ENCODE measurements around the gene CCNQ. TPM values are rescaled to one million over a fixed set of nuclear protein-coding genes. Genes with fewer than 3 reads are reported as not detected.

CCNQ gene
- total and polyA plus RNA-seq, 2 donors (not counting 3 experiments of a cell fraction or from before 2014, with no cell fraction given): 21.3 to 37.0 TPM

- no TSS peak for BruUV-seq (replicated peaks)
- TF ChIP-seq CTCF (IDR thresholded peaks at IDR 0.05; ENCODE audit: extremely low read depth in 1 of 2, insufficient read depth in 1 of 2, low read depth in 1 of 2, low read length in 2 of 2): peak; percentile 24 to 63
- no peak for TF ChIP-seq POLR2AphosphoS5 (IDR thresholded peaks at IDR 0.05; ENCODE audit: insufficient read depth, low read depth, low read length)
- H3K27me3 ChIP-seq (ENCODE audit: control insufficient read depth in 2 of 2, insufficient read depth in 2 of 2, low read length in 2 of 2): peaks cover 2 to 5% of the 10 kb centered on the region in 2 experiments
- H3K27ac ChIP-seq (ENCODE audit: insufficient read depth, low read depth, low read length): no peak overlapping the region
- no peak overlapping the region for H2AFZ ChIP-seq (ENCODE audit: low read depth, low read length)
- FAIRE-seq (no peak), DNase-seq (ENCODE audit: low read depth, low spot score) (peak; percentile 30)
- CTCF ChIA-PET: interaction anchor here (0.8 to 2.1 kb wide), 3 partner anchors 9 to 32 kb away, joined by 3 to 8 read pairs (median 4); no protein-coding TSS in a partner anchor
- H3K36me3 ChIP-seq (ENCODE audit: control insufficient read depth in 2 of 2, extremely low read depth in 1 of 2, insufficient read depth in 2 of 2, low read length in 2 of 2): no peaks in the 10 kb centered on the region
- H3K4me2 ChIP-seq (ENCODE audit: insufficient read depth, low read length): no peak overlapping the region
- H3K9me1 ChIP-seq (replicated peaks; ENCODE audit: control insufficient read depth, extremely low read depth, insufficient read depth, low read length): no peaks in the 10 kb centered on the region
- H4K20me1 ChIP-seq (replicated peaks; ENCODE audit: control insufficient read depth, extremely low read depth, insufficient read depth, low read length): no peaks in the 10 kb centered on the region
- H3K79me2 ChIP-seq (ENCODE audit: control insufficient read depth, insufficient read depth, low read length): no peaks in the 10 kb centered on the region
- no peak overlapping the region for H3K4me3 ChIP-seq (replicated peaks in 1 of 3; ENCODE audit: insufficient read depth in 1 of 3, low read depth in 1 of 3, low read length in 3 of 3)
- POLR2A ChIA-PET: no interaction called here
- intact Hi-C loops (cut with micrococcal nuclease): loop anchor here (2.0 kb wide), 1 partner anchor 33 kb away; no protein-coding TSS in a partner anchor
- no peaks in the 10 kb centered on the region for H3K9me3 ChIP-seq (replicated peaks; ENCODE audit: control insufficient read depth, insufficient read depth, low read length)
- H3K4me1 ChIP-seq (ENCODE audit: control insufficient read depth, extremely low read depth, insufficient read depth, low read length): no peaks in the 10 kb centered on the region
- dilution Hi-C loops (cut with MboI; ENCODE audit: extremely low pct_ligation_motif_present, low sequenced_read_pairs): no loop called here
- no peak overlapping the region for H3K9ac ChIP-seq (replicated peaks; ENCODE audit: extremely low read depth, insufficient read depth, low read length)
Measured at GRCh38 chrX:153635788-153636668, 37.1 kb upstream of the CCNQ start.

- no TSS peak for BruUV-seq (replicated peaks)
- FAIRE-seq (no peak), DNase-seq (ENCODE audit: low read depth, low spot score) (no peak)
- H3K9me3 ChIP-seq (replicated peaks; ENCODE audit: control insufficient read depth, insufficient read depth, low read length): no peaks in the 10 kb centered on the region
- CTCF ChIA-PET: no interaction called here
- no peaks in the 10 kb centered on the region for H3K4me1 ChIP-seq (ENCODE audit: control insufficient read depth, extremely low read depth, insufficient read depth, low read length)
- H2AFZ ChIP-seq (ENCODE audit: low read depth, low read length): no peak overlapping the region
- TF ChIP-seq EZH2 (IDR thresholded peaks at IDR 0.05; ENCODE audit: borderline replicate concordance, low read depth, low read length, severe bottlenecking): no peak
- TF ChIP-seq JUN (IDR thresholded peaks at IDR 0.05; ENCODE audit: borderline replicate concordance, insufficient read depth, insufficient read length, low read depth): no peak
- no peak for TF ChIP-seq FOS (IDR thresholded peaks at IDR 0.05; ENCODE audit: borderline replicate concordance, insufficient read depth, low read length)
- no peak for TF ChIP-seq CTCF (IDR thresholded peaks at IDR 0.05; ENCODE audit: extremely low read depth in 1 of 2, insufficient read depth in 1 of 2, low read depth in 1 of 2, low read length in 2 of 2)
- TF ChIP-seq MAX (IDR thresholded peaks at IDR 0.05; ENCODE audit: insufficient read depth, insufficient read length): no peak
- TF ChIP-seq MYC (IDR thresholded peaks at IDR 0.05; ENCODE audit: low read depth, low read length): no peak
- TF ChIP-seq POLR2AphosphoS5 (IDR thresholded peaks at IDR 0.05; ENCODE audit: insufficient read depth, low read depth, low read length): no peak
- no peaks in the 10 kb centered on the region for H3K36me3 ChIP-seq (ENCODE audit: control insufficient read depth in 2 of 2, extremely low read depth in 1 of 2, insufficient read depth in 2 of 2, low read length in 2 of 2)
- H3K9ac ChIP-seq (replicated peaks; ENCODE audit: extremely low read depth, insufficient read depth, low read length): no peak overlapping the region
- POLR2A ChIA-PET: no interaction called here
- no peaks in the 10 kb centered on the region for H3K9me1 ChIP-seq (replicated peaks; ENCODE audit: control insufficient read depth, extremely low read depth, insufficient read depth, low read length)
- dilution Hi-C loops (cut with MboI; ENCODE audit: extremely low pct_ligation_motif_present, low sequenced_read_pairs): no loop called here
- no peak overlapping the region for H3K27ac ChIP-seq (ENCODE audit: insufficient read depth, low read depth, low read length)
- H3K27me3 ChIP-seq (ENCODE audit: control insufficient read depth in 2 of 2, insufficient read depth in 2 of 2, low read length in 2 of 2): peaks cover 0 to 2% of the 10 kb centered on the region in 2 experiments
- intact Hi-C loops (cut with micrococcal nuclease): no loop called here
- H3K79me2 ChIP-seq (ENCODE audit: control insufficient read depth, insufficient read depth, low read length): no peaks in the 10 kb centered on the region
- H4K20me1 ChIP-seq (replicated peaks; ENCODE audit: control insufficient read depth, extremely low read depth, insufficient read depth, low read length): no peaks in the 10 kb centered on the region
- H3K4me3 ChIP-seq (replicated peaks in 1 of 3; ENCODE audit: insufficient read depth in 1 of 3, low read depth in 1 of 3, low read length in 3 of 3): no peak overlapping the region
- H3K4me2 ChIP-seq (ENCODE audit: insufficient read depth, low read length): no peak overlapping the region
Measured at GRCh38 chrX:153635388-153635787, 36.4 kb upstream of the CCNQ start.
